ENCODE results near the gene PTGR1.

- TF ChIP-seq CTCF (IDR thresholded peaks at IDR 0.05), result no peak
- no peak for TF ChIP-seq POLR2AphosphoS5 (IDR thresholded peaks at IDR 0.05)
- no peak for TF ChIP-seq POLR2A (IDR thresholded peaks at IDR 0.05)
Measured at GRCh38 chr9:111531716-111532115, 67.7 kb downstream of the PTGR1 start.

Measured in sigmoid colon (tissue), 4 donors.